GM23338 (cell line): ENCODE measurements around the gene CHORDC1. TPM values are rescaled to one million over a fixed set of nuclear protein-coding genes. Genes with fewer than 3 reads are reported as not detected.

ENCODE experiments used
- ATAC-seq: fragments of 200-7000 bp; cut with Tn5 transposase; 3 replicates; pipeline ENCODE4 v1.9.1; 2020
- DNase-seq: peaks from one replicate; pipeline ENCODE4 v3.0.0-alpha.2; 2015; ENCODE audit warnings: low spot score
- H2AFZ ChIP-seq: fragments of 200-600 bp; sonication (generic); 2 replicates; pipeline ENCODE4 v1.8.0; 2016; ENCODE audit warnings: antibody characterized with exemption, mild to moderate bottlenecking, moderate library complexity
- H3F3A ChIP-seq: fragments of 200-600 bp; sonication (generic); replicated peaks from 2 replicates; pipeline ENCODE4 v1.8.0; 2017; ENCODE audit warnings: antibody characterized with exemption, mixed run types, low read depth
- H3K27ac ChIP-seq: fragments of 200-600 bp; sonication (generic); 2 replicates; pipeline ENCODE4 v1.6.1; 2016; ENCODE audit warnings: low read depth
- H3K27me3 ChIP-seq: fragments of 200-600 bp; sonication (generic); 2 replicates; pipeline ENCODE4 v1.8.0; 2016; ENCODE audit warnings: mild to moderate bottlenecking, mixed run types, moderate library complexity; ENCODE audit not compliant: insufficient read depth
- H3K36me3 ChIP-seq: fragments of 200-600 bp; sonication (generic); 2 replicates; pipeline ENCODE4 v1.8.0; 2016; ENCODE audit warnings: mild to moderate bottlenecking; ENCODE audit not compliant: insufficient read depth
- H3K4me1 ChIP-seq: fragments of 200-600 bp; sonication (generic); 2 replicates; pipeline ENCODE4 v1.8.0; 2016; ENCODE audit warnings: mild to moderate bottlenecking, moderate library complexity; ENCODE audit not compliant: insufficient read depth
- H3K4me2 ChIP-seq: fragments of 200-600 bp; sonication (generic); 2 replicates; pipeline ENCODE4 v1.7.1; 2017; ENCODE audit warnings: mixed run types
- H3K4me3 ChIP-seq: fragments of 200-600 bp; sonication (generic); 2 replicates; pipeline ENCODE4 v1.6.1; 2016; ENCODE audit warnings: mixed run types
- H3K79me2 ChIP-seq: fragments of 200-600 bp; sonication (generic); replicated peaks from 2 replicates; pipeline ENCODE4 v1.8.0; 2017; ENCODE audit warnings: mild to moderate bottlenecking; ENCODE audit not compliant: insufficient read depth
- H3K9me2 ChIP-seq: fragments of 200-600 bp; sonication (generic); 2 replicates; pipeline ENCODE4 v1.8.0; 2017; ENCODE audit not compliant: insufficient read depth
- H4K20me1 ChIP-seq: fragments of 200-600 bp; sonication (generic); replicated peaks from 2 replicates; pipeline ENCODE4 v1.8.0; 2017; ENCODE audit warnings: mild to moderate bottlenecking; ENCODE audit not compliant: insufficient read depth
- H3K27ac Mint-ChIP-seq: 2 replicates; pipeline ENCODE4 v1.8.0; 2020; ENCODE audit warnings: inconsistent platforms, mild to moderate bottlenecking, moderate library complexity, mixed read lengths
- H3K27me3 Mint-ChIP-seq: 3 replicates; pipeline ENCODE4 v1.8.0; 2022; ENCODE audit warnings: low read depth, mild to moderate bottlenecking, moderate library complexity, mixed read lengths, inconsistent platforms; ENCODE audit not compliant: insufficient read depth, poor library complexity
- H3K36me3 Mint-ChIP-seq: 3 replicates; pipeline ENCODE4 v1.8.0; 2021; ENCODE audit warnings: low read depth, mild to moderate bottlenecking, inconsistent platforms, moderate library complexity, mixed read lengths
- H3K4me1 Mint-ChIP-seq: 3 replicates; pipeline ENCODE4 v1.8.0; 2020; ENCODE audit warnings: mild to moderate bottlenecking, inconsistent platforms, mixed read lengths
- H3K4me3 Mint-ChIP-seq: 3 replicates; pipeline ENCODE4 v1.8.0; 2021; ENCODE audit warnings: moderate library complexity, mild to moderate bottlenecking, inconsistent platforms, mixed read lengths
- H3K9me3 Mint-ChIP-seq: 3 replicates; pipeline ENCODE4 v1.8.0; 2020; ENCODE audit warnings: moderate library complexity, mild to moderate bottlenecking, inconsistent platforms, mixed read lengths
- CREB1 ChIP-seq: fragments of 250-450 bp; sonication (Bioruptor Pico); IDR thresholded peaks from 2 replicates; pipeline ENCODE4 v1.5.0; 2020; ENCODE audit warnings: low read depth, mild to moderate bottlenecking, moderate library complexity
- EZH2 ChIP-seq: fragments of 200-600 bp; sonication (generic); IDR thresholded peaks from one replicate; pipeline ENCODE4 v1.8.0; 2017; ENCODE audit warnings: antibody characterized with exemption, mild to moderate bottlenecking, low read depth; ENCODE audit not compliant: unreplicated experiment
- EZH2phosphoT487 ChIP-seq: fragments of 200-600 bp; sonication (generic); IDR thresholded peaks from one replicate; pipeline ENCODE4 v1.8.1; 2018; ENCODE audit warnings: antibody characterized with exemption; ENCODE audit not compliant: unreplicated experiment
- JUNB ChIP-seq: IDR thresholded peaks from one replicate; pipeline ENCODE4 v1.6.1; 2016; ENCODE audit warnings: antibody characterized with exemption; ENCODE audit not compliant: unreplicated experiment
- NANOG ChIP-seq: IDR thresholded peaks from 2 replicates; pipeline ENCODE4 v1.6.1; 2016; ENCODE audit warnings: antibody characterized with exemption, borderline replicate concordance
- POLR2AphosphoS5 ChIP-seq: IDR thresholded peaks from 2 replicates; pipeline ENCODE4 v1.6.1; 2016; ENCODE audit warnings: antibody characterized with exemption, low read depth
- ZNF331 ChIP-seq: fragments of 250-450 bp; sonication (Bioruptor Pico); IDR thresholded peaks from 2 replicates; pipeline ENCODE4 v1.5.0; 2020; ENCODE audit warnings: low read depth, mild to moderate bottlenecking, moderate library complexity
- polyA plus RNA-seq: library from polyadenylated mRNA; unstranded; fragments of >200 nt; fragmentation: Nextera tagmentation; extraction: Ambion mirVana; gene quantifications from 2 replicates; pipeline ENCODE4 v1.2.1, GENCODE V29; 2016
- total RNA-seq: library from RNA; depleted of rRNA; stranded (reverse); fragments of >200 nt; shearing (Covaris generic); gene quantifications from 2 replicates; pipeline ENCODE4 v1.2.3, GENCODE V29; 2014
- TF ChIP-seq, protein P1 (sequence below): IDR thresholded peaks from 2 replicates; pipeline ENCODE4 v1.6.1; 2016; ENCODE audit warnings: antibody characterized with exemption
- TF ChIP-seq, protein P2 (sequence below), 2 experiments: fragments of 200-600 bp in 1 of 2; sonication (generic) in 1 of 2; conservative IDR thresholded peaks; 2 replicates each; pipeline versions ENCODE4 v1.5.1 to v1.6.1; 2016 to 2017; ENCODE audit warnings: antibody characterized with exemption in 2 of 2, low read depth in 2 of 2, mild to moderate bottlenecking in 2 of 2, moderate library complexity in 1 of 2

CHORDC1 gene
- total and polyA plus RNA-seq, 2 experiments from 2014 or later: 109 to 192 TPM

DNA sequence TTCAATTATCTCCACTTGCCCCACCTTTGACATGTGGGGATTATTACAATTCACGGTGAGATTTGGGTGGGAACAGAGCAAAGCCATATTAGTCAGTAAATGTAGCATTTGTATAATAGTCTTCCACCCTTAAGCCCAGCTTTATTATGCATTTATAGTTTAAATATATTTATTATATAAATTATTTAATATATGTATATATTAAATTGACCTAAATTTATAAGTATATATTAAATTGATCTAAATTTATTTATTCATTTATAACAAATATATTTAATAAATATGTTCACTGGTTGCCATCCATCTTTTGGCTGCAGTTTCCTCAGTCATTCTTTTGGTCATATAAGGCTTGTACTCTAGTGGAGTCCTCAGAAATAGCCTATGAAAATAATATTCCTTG, 23.6 kb upstream of the CHORDC1 start:
- Mint-ChIP-seq H3K27me3 (peaks cover 8% of the 10 kb centered on the region), H3K27ac (no peak overlapping the region; the same call in 1 of the 2 replicates), H3K9me3 (peaks cover under 1% of the 10 kb centered on the region; the same call in 1 of the 3 replicates), H3K4me3 (no peak overlapping the region), H3K36me3 (no peaks in the 10 kb centered on the region), H3K4me1 (peaks cover 19% of the 10 kb centered on the region)
- DNase-seq: no peak
- Histone ChIP-seq H4K20me1 (no peaks in the 10 kb centered on the region), H3K36me3 (no peaks in the 10 kb centered on the region), H3K9me2 (no peaks in the 10 kb centered on the region), H2AFZ (no peak overlapping the region), H3K4me3 (no peak overlapping the region), H3K27ac (no peak overlapping the region), H3K4me1 (peaks cover 14% of the 10 kb centered on the region), H3F3A (no peaks in the 10 kb centered on the region), H3K27me3 (no peaks in the 10 kb centered on the region), H3K79me2 (no peaks in the 10 kb centered on the region), H3K4me2 (no peak overlapping the region)
- ATAC-seq: no peak
- TF ChIP-seq EZH2 (no peak), NANOG (no peak), EZH2phosphoT487 (no peak), CREB1 (CRISPR knock-in tag) (no peak), JUNB (no peak), ZNF331 (CRISPR knock-in tag) (no peak), POLR2AphosphoS5 (no peak)
- TF ChIP-seq, protein P1, sequence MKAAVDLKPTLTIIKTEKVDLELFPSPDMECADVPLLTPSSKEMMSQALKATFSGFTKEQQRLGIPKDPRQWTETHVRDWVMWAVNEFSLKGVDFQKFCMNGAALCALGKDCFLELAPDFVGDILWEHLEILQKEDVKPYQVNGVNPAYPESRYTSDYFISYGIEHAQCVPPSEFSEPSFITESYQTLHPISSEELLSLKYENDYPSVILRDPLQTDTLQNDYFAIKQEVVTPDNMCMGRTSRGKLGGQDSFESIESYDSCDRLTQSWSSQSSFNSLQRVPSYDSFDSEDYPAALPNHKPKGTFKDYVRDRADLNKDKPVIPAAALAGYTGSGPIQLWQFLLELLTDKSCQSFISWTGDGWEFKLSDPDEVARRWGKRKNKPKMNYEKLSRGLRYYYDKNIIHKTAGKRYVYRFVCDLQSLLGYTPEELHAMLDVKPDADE: no peak
- TF ChIP-seq, protein P2, sequence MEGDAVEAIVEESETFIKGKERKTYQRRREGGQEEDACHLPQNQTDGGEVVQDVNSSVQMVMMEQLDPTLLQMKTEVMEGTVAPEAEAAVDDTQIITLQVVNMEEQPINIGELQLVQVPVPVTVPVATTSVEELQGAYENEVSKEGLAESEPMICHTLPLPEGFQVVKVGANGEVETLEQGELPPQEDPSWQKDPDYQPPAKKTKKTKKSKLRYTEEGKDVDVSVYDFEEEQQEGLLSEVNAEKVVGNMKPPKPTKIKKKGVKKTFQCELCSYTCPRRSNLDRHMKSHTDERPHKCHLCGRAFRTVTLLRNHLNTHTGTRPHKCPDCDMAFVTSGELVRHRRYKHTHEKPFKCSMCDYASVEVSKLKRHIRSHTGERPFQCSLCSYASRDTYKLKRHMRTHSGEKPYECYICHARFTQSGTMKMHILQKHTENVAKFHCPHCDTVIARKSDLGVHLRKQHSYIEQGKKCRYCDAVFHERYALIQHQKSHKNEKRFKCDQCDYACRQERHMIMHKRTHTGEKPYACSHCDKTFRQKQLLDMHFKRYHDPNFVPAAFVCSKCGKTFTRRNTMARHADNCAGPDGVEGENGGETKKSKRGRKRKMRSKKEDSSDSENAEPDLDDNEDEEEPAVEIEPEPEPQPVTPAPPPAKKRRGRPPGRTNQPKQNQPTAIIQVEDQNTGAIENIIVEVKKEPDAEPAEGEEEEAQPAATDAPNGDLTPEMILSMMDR (conservative IDR thresholded peaks at IDR 0.05; ENCODE audit: low read depth in 2 of 2): no peak

DNA sequence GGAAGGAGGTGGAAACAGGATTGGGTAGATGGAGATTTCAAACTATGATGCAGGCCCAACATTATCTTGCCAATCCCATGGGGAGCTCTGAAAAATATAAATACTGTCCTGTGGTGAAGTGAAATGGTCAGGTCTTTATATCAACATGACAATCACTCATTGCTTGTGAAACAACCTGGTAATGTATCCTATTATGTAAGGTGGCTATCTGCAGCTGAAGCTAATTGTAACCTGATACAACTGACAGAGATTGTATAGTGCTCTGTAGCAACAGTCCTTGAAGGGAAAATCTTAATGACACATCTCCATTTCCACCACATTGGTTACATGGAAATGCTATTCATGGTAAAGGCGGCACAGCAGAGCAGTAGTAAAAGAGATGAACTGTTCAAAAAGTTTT, 20.7 kb upstream of the CHORDC1 start:
- H3K36me3 Mint-ChIP-seq: peaks cover 3% of the 10 kb centered on the region; the same call in 2 of the 3 replicates
- Histone ChIP-seq H3K27me3 (no peaks in the 10 kb centered on the region), H2AFZ (no peak overlapping the region), H3F3A (no peaks in the 10 kb centered on the region), H3K4me1 (peaks cover 14% of the 10 kb centered on the region), H4K20me1 (no peaks in the 10 kb centered on the region), H3K36me3 (no peaks in the 10 kb centered on the region), H3K9me2 (no peaks in the 10 kb centered on the region), H3K4me2 (peak overlapping the region; percentile 50), H3K79me2 (no peaks in the 10 kb centered on the region), H3K27ac (peak overlapping the region; percentile 42; the same call in 1 of the 2 replicates), H3K4me3 (0 out of 2 replicates have a peak overlapping the region, but pooled peaks have one; percentile 0)
- ATAC-seq (peak; percentile 90), DNase-seq (peak; percentile 37)
- peaks cover 24% of the 10 kb centered on the region for H3K4me1 Mint-ChIP-seq
- TF ChIP-seq NANOG (peak; percentile 12; the same call in 1 of the 2 replicates), EZH2 (no peak)
- H3K27me3 Mint-ChIP-seq: peaks cover 5% of the 10 kb centered on the region
- peaks cover 6% of the 10 kb centered on the region for H3K9me3 Mint-ChIP-seq
- no peak overlapping the region for H3K4me3 Mint-ChIP-seq
- H3K27ac Mint-ChIP-seq: 0 out of 2 replicates have a peak overlapping the region, but pooled peaks have one; percentile 8
